Lower leg skin (tissue), 3 donors: ENCODE data around the gene SAMD8.

Experiments
- CTCF ChIP-seq, 3 donors: fragments of 450-650 bp; IDR thresholded peaks; one replicate each; pipeline ENCODE4 v1.5.1; 2016; ENCODE audit warnings: antibody characterized with exemption in 3 of 3, mild to moderate bottlenecking in 3 of 3, moderate library complexity in 2 of 3
- POLR2A ChIP-seq, 2 donors: fragments of 450-650 bp; IDR thresholded peaks; one replicate each; pipeline ENCODE4 v1.6.1; 2016 to 2017; ENCODE audit warnings: antibody characterized with exemption in 2 of 2, mild to moderate bottlenecking in 1 of 2, moderate library complexity in 1 of 2

GRCh38 chr10:75143353-75143752 is 31.9 kb downstream of the SAMD8 start:
- no peak for TF ChIP-seq POLR2A (IDR thresholded peaks at IDR 0.05)
- no peak for TF ChIP-seq CTCF (IDR thresholded peaks at IDR 0.05)
